Thyroid gland (tissue), 4 donors: ENCODE measurements around the gene CLGN.

Source experiments
- CTCF ChIP-seq, 6 experiments: fragments of 200-600 bp in 3 of 6; fragments of 450-650 bp in 3 of 6; sonication (generic) in 3 of 6; IDR thresholded peaks; one replicate each; pipeline ENCODE4 v1.5.1; 2016 to 2019; ENCODE audit warnings: antibody characterized with exemption in 6 of 6, mild to moderate bottlenecking in 2 of 6, inconsistent platforms in 1 of 6, moderate library complexity in 1 of 6
- POLR2A ChIP-seq, 2 donors: fragments of 450-650 bp; IDR thresholded peaks; one replicate each; pipeline ENCODE4 v1.6.1; 2017; ENCODE audit warnings: antibody characterized with exemption in 2 of 2, mild to moderate bottlenecking in 2 of 2, moderate library complexity in 1 of 2

- TF ChIP-seq POLR2A (IDR thresholded peaks at IDR 0.05): no peak
- TF ChIP-seq CTCF (IDR thresholded peaks at IDR 0.05): no peak
Measured at GRCh38 chr4:140351093-140352075, 76.1 kb downstream of the CLGN start.
